H1 (cell line): Measurements from ENCODE around the gene AP4B1. TPM values are rescaled to one million over a fixed set of nuclear protein-coding genes. Genes with fewer than 3 reads are reported as not detected.

Experiments
- ASH2L ChIP-seq: fragments of 200-600, 300-600 bp; sonication (generic); IDR thresholded peaks from one replicate; pipeline ENCODE4 v1.7.1; 2017; ENCODE audit warnings: low read length
- CEBPB ChIP-seq: IDR thresholded peaks from 2 replicates; pipeline ENCODE4 v1.6.1; 2012; ENCODE audit warnings: low read depth, low read length
- CTCF ChIP-seq, 3 experiments: IDR thresholded peaks; 1 replicate in 2 of 3; 2 replicates in 1 of 3; pipeline versions ENCODE4 v1.5.1 to v1.6.1; 2011; ENCODE audit warnings: low read length in 3 of 3, mild to moderate bottlenecking in 3 of 3, inconsistent platforms in 2 of 3, low read depth in 1 of 3, moderate library complexity in 1 of 3; ENCODE audit not compliant: insufficient read depth in 1 of 3; ENCODE audit errors: control extremely low read depth in 1 of 3
- EZH2 ChIP-seq: fragments of 200-600 bp; sonication (generic); IDR thresholded peaks from 2 replicates; pipeline ENCODE4 v1.7.1; 2012; ENCODE audit warnings: low read depth, mild to moderate bottlenecking, moderate library complexity, low read length, inconsistent platforms; ENCODE audit not compliant: severe bottlenecking
- KDM4A ChIP-seq: IDR thresholded peaks from one replicate; pipeline ENCODE4 v1.7.1; 2012; ENCODE audit warnings: low read depth, mild to moderate bottlenecking, moderate library complexity, low read length, inconsistent platforms; ENCODE audit not compliant: severe bottlenecking
- KDM5A ChIP-seq: fragments of 200-600 bp; IDR thresholded peaks from 2 replicates; pipeline ENCODE4 v1.7.1; 2012; ENCODE audit warnings: mild to moderate bottlenecking, low read length, inconsistent platforms, mixed read lengths
- PHF8 ChIP-seq: fragments of 200-600 bp; sonication (generic); conservative IDR thresholded peaks from 2 replicates; pipeline ENCODE4 v1.7.1; 2012; ENCODE audit warnings: low read depth, mild to moderate bottlenecking, inconsistent platforms, low read length, moderate library complexity
- POU5F1 ChIP-seq: IDR thresholded peaks from 2 replicates; pipeline ENCODE4 v1.6.1; 2011; ENCODE audit warnings: low read depth, mild to moderate bottlenecking, low read length, moderate library complexity
- SP1 ChIP-seq: IDR thresholded peaks from 2 replicates; pipeline ENCODE4 v1.6.1; 2011; ENCODE audit warnings: low read depth, low read length
- TCF12 ChIP-seq: IDR thresholded peaks from 2 replicates; pipeline ENCODE4 v1.6.1; 2011; ENCODE audit warnings: low read depth, mild to moderate bottlenecking, low read length
- TEAD4 ChIP-seq: IDR thresholded peaks from 2 replicates; pipeline ENCODE4 v1.6.1; 2012; ENCODE audit warnings: low read depth, low read length, inconsistent platforms, mixed read lengths
- polyA plus RNA-seq, 7 experiments: library from polyadenylated mRNA; depleted of rRNA in 3 of 7; stranded (reverse) in 5 of 7; unstranded in 2 of 7; fragments of >200 nt in 5 of 7; fragments of 200-250 nt in 2 of 7; gene quantifications; 1 replicate in 5 of 7; 2 replicates in 1 of 7; 4 replicates in 1 of 7; pipeline versions ENCODE4 v1.2.1 to v1.2.3, GENCODE V29; 2011 to 2013; ENCODE audit warnings: missing spikeins in 2 of 7, mixed read lengths in 2 of 7
- total RNA-seq: library from RNA; stranded (reverse); fragmentation: NEBNext Ultra II Directional; extraction: Animal tissue kit (Norgen Biotek cat#: 25700); gene quantifications from 2 replicates; pipeline ENCODE4 v1.2.1, GENCODE V29; 2021

The AP4B1 gene
- total and polyA plus RNA-seq, 2 of the 8 experiments (the other 6 are each of a cell fraction or from before 2014, with no cell fraction given) = 8.9 to 9.0 TPM

GRCh38 chr1:113924473-113924872 is 19.9 kb upstream of the AP4B1 start (continued):
- TF ChIP-seq CTCF (IDR thresholded peaks at IDR 0.05; ENCODE audit: control extremely low read depth in 1 of 3, insufficient read depth in 1 of 3, low read depth in 1 of 3, low read length in 3 of 3) (no peak), KDM5A (no peak), KDM4A (no peak), TEAD4 (no peak), CEBPB (no peak), TCF12 (no peak), PHF8 (no peak), POU5F1 (no peak), SP1 (no peak), EZH2 (no peak), ASH2L (no peak)
